ENCODE measurements around the gene SERPINA4.
"Not testable (repeated sequence)": the region's sequence is repeated elsewhere in the genome, so short reads cannot be mapped to it uniquely, and the experiment has no call there.

Gene SERPINA4

DNA sequence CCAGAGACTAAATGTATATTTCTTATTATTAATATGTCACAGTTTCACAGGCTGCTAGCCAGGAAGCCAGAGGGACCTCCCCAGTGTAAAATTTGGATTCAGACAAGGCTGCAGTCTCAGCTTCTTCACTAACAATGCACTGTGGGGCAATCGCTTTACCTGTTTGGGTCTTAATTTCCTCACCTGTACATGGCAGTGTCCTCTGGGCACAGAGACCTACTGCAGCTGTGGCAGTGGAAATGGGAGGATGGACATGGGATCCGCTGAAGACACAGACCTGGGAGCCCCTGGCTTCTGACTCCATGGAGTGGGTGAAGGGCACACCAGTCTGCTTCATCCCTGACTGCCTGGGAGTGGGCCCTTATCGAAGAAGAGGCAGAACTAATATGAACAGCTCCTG lies 13.1 kb downstream of the SERPINA4 start:
- no peak for TF ChIP-seq CTCF (conservative IDR thresholded peaks at IDR 0.05)
- no peak overlapping the region for H3K27ac ChIP-seq

- no peak for TF ChIP-seq CTCF (conservative IDR thresholded peaks at IDR 0.05)
- H3K27ac ChIP-seq: no peak overlapping the region
Measured at GRCh38 chr14:94575730-94576585, 14.7 kb downstream of the SERPINA4 start.

DNA sequence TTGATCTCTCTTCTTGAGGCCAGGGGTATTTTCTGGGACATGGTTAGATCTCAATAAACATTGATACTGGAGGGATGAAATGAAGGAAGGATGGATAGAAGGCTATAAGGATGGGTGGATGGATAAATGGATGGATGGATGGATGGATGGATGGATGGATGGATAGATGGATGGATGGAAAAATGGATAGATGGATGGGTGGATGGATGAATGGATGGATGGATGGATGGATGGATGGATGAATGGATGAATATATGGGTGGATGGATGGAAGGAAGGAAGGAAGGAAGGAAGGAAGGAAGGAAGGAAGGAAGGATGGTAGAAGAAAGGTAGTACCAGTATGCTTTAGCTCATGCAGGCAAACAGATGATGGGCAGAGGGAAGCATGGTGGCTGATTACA lies 16.2 kb downstream of the SERPINA4 start:
- not testable (repeated sequence) for H3K27ac ChIP-seq

DNA sequence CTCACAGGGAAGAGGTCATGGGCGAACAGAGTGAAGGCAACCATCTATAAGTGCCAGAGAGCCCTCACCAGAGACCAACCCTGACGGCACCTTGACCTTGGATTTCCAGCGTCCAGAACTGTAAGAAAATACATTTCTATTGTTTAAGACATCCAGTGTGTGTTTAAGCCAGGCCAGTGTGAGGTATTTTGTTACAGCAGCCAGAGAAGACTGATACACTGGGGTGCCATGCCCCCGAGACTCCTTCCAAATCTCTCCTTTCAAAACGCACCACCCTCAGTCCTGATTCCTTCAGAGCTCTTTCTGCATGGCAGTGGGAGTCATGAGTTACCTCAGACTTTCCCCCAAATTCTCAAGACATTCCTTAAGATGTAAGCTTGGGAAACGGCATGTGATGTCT lies 17.5 kb downstream of the SERPINA4 start:
- TF ChIP-seq CTCF (conservative IDR thresholded peaks at IDR 0.05): no peak
- no peak overlapping the region for H3K27ac ChIP-seq

GRCh38 chr14:94581127-94581999 lies 20.1 kb downstream of the SERPINA4 start, which contains the start of gene SERPINA5:
Gene SERPINA5, plus strand, starts transcription at chr14:94581426. Its CDS starts 5,937 bp downstream, at chr14:94587363.
- no peak within 1 kb of the TSS for H3K27ac ChIP-seq
- TF ChIP-seq CTCF (conservative IDR thresholded peaks at IDR 0.05): no peak

- TF ChIP-seq CTCF (conservative IDR thresholded peaks at IDR 0.05): no peak
- H3K27ac ChIP-seq: no peak overlapping the region
Measured at GRCh38 chr14:94582199-94582750, 21.0 kb downstream of the SERPINA4 start.

- no peak overlapping the region for H3K27ac ChIP-seq
- no peak for TF ChIP-seq CTCF (conservative IDR thresholded peaks at IDR 0.05)
Measured at GRCh38 chr14:94582851-94583250, 21.6 kb downstream of the SERPINA4 start.
